ENCODE results near the gene NCAN. TPM values are rescaled to one million over a fixed set of nuclear protein-coding genes. Genes with fewer than 3 reads are reported as not detected.

Gene NCAN
- total and polyA plus RNA-seq, 8 donors, result 0.03 to 0.14 (median 0.09) TPM; not detected in 2

DNA sequence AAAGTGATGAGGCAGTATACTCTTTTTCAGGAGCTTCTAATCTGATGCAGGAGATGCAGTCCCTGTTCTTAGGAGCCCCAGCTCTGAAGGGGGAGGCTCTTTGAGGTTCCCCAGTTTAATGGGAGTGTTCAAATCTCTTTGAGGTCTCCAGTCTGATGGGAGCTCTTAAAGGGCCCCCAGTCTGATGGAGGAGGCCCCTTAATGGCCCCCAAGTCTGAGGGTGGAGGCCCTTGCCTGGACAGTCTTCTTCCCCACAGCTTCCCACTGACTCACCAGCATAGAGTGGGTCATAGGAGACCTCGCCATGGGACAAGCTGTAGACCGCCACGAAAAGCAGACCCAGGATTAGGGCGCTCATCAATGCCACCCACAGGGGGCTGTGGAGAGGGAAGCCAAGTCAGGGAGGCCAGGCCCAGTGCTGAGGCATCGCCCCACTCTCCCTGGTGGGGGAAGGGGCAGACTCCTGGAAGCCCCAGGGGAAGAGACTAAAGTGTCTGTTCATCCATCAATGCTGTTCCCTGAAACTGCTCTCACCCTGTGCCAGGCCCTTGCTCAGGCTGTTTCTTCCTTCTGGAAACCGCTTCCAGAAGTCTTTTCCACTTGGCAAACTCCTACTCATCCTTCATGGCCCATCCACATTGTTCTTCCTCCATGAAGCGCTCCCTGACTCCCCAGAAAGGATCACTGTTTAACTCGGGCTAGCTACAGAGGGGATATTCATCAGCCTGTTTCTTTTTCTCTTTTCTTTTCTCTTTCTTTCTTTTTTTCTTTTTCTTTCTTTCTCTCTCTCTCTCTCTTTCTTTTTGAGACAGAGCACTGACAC is 59.2 kb downstream of the NCAN start:
- ATAC-seq, result no peak
- peaks cover 0 to 41% of the 10 kb centered on the region in 2 donors for H3K27me3 ChIP-seq
- TF ChIP-seq, protein P1, sequence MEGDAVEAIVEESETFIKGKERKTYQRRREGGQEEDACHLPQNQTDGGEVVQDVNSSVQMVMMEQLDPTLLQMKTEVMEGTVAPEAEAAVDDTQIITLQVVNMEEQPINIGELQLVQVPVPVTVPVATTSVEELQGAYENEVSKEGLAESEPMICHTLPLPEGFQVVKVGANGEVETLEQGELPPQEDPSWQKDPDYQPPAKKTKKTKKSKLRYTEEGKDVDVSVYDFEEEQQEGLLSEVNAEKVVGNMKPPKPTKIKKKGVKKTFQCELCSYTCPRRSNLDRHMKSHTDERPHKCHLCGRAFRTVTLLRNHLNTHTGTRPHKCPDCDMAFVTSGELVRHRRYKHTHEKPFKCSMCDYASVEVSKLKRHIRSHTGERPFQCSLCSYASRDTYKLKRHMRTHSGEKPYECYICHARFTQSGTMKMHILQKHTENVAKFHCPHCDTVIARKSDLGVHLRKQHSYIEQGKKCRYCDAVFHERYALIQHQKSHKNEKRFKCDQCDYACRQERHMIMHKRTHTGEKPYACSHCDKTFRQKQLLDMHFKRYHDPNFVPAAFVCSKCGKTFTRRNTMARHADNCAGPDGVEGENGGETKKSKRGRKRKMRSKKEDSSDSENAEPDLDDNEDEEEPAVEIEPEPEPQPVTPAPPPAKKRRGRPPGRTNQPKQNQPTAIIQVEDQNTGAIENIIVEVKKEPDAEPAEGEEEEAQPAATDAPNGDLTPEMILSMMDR (IDR thresholded peaks at IDR 0.05), result no peak
- peaks cover 0 to 7% of the 10 kb centered on the region in 2 donors for H3K4me1 ChIP-seq
- DNase-seq, result no peak
- intact Hi-C loops (cut with DNase I), result no loop called here
- H3K36me3 ChIP-seq, result peaks cover 0 to 15% of the 10 kb centered on the region in 2 donors
- no peak overlapping the region for H3K4me3 ChIP-seq
- H3K27ac ChIP-seq, result no peak overlapping the region
- H3K9me3 ChIP-seq, result no peaks in the 10 kb centered on the region

GRCh38 chr19:19271828-19272599 is 60.3 kb downstream of the NCAN start:
- Histone ChIP-seq H3K27ac (no peak overlapping the region), H3K4me1 (peaks cover 0 to 7% of the 10 kb centered on the region in 2 donors), H3K9me3 (no peaks in the 10 kb centered on the region), H3K4me3 (no peak overlapping the region), H3K36me3 (peaks cover 0 to 26% of the 10 kb centered on the region in 2 donors), H3K27me3 (peaks cover 0 to 41% of the 10 kb centered on the region in 2 donors)
- intact Hi-C loops (cut with DNase I), result no loop called here
- TF ChIP-seq, protein P1 (IDR thresholded peaks at IDR 0.05), result no peak
- no peak for ATAC-seq
- DNase-seq, result no peak

- H3K27me3 ChIP-seq, result peaks cover 0 to 41% of the 10 kb centered on the region in 2 donors
- peaks cover 0 to 7% of the 10 kb centered on the region in 2 donors for H3K4me1 ChIP-seq
- no peak overlapping the region for H3K4me3 ChIP-seq
- ATAC-seq, result no peak
- H3K27ac ChIP-seq, result no peak overlapping the region
- TF ChIP-seq, protein P1 (IDR thresholded peaks at IDR 0.05), result no peak
- no peaks in the 10 kb centered on the region for H3K9me3 ChIP-seq
- peaks cover 0 to 47% of the 10 kb centered on the region in 2 donors for H3K36me3 ChIP-seq
- DNase-seq, result peak in 2 of 4 donors; percentile 66 to 76
- intact Hi-C loops (cut with DNase I), result no loop called here
Measured at GRCh38 chr19:19274146-19274545, 62.4 kb downstream of the NCAN start.

DNA sequence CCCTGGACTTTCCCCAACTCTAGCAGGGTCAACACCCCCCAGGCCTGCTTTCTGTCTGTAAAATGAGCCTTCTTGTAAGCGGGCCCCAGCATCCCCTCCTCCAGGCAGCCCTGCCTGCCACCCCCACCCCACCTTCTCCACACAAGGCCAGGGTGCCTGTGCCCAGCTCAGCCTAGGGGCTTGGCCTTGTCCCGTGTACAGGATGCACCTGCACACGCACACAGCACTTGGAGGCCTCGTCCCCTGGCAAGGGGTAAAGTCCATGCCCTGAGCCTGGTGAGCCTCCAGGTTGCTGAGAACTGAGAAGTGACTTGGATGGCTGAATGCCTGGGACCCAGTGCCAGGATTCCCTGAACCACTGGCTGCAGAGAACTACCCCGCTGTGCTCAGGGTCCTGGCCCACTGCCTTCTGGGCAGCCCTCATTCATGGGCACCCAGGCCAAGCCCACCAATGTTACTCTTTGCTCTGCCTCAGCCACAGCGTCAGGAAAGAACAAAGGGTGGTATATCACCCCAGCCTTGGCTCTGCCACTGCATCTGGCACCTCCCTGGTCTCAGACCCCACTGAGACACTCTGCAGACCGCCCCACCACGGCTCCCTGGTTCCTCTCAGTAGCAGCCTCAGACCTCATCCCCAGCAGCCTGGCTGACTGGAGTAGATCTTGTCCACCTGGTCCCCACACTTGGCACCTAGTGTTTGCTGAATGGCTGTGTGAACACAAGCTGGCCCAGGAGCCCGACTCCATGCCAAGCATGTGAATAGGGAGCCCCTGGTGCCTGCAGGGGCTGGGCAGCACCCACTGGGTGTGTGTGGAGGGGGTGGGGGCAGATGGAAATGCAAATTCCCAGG is 63.2 kb downstream of the NCAN start:
- ATAC-seq (no peak), DNase-seq (no peak)
- TF ChIP-seq, protein P1 (IDR thresholded peaks at IDR 0.05), result no peak
- Histone ChIP-seq H3K4me3 (no peak overlapping the region), H3K27ac (no peak overlapping the region), H3K9me3 (no peaks in the 10 kb centered on the region), H3K36me3 (peaks cover 0 to 55% of the 10 kb centered on the region in 2 donors), H3K4me1 (peaks cover 0 to 7% of the 10 kb centered on the region in 2 donors), H3K27me3 (peaks cover 0 to 41% of the 10 kb centered on the region in 2 donors)
- intact Hi-C loops (cut with DNase I), result no loop called here

Data from left lung (tissue), 10 donors.